ENCODE results near the gene RBM8A.

- TF ChIP-seq, protein P1, sequence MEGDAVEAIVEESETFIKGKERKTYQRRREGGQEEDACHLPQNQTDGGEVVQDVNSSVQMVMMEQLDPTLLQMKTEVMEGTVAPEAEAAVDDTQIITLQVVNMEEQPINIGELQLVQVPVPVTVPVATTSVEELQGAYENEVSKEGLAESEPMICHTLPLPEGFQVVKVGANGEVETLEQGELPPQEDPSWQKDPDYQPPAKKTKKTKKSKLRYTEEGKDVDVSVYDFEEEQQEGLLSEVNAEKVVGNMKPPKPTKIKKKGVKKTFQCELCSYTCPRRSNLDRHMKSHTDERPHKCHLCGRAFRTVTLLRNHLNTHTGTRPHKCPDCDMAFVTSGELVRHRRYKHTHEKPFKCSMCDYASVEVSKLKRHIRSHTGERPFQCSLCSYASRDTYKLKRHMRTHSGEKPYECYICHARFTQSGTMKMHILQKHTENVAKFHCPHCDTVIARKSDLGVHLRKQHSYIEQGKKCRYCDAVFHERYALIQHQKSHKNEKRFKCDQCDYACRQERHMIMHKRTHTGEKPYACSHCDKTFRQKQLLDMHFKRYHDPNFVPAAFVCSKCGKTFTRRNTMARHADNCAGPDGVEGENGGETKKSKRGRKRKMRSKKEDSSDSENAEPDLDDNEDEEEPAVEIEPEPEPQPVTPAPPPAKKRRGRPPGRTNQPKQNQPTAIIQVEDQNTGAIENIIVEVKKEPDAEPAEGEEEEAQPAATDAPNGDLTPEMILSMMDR (tag by site-specific recombination; IDR thresholded peaks at IDR 0.05), result no peak
- TF ChIP-seq YY1 (tag by site-specific recombination; IDR thresholded peaks at IDR 0.05) (no peak), BCL11A (tag by site-specific recombination; IDR thresholded peaks at IDR 0.05; ENCODE audit: low read depth) (no peak), ZNF335 (tag by site-specific recombination; conservative IDR thresholded peaks at IDR 0.05) (no peak), HOXA7 (CRISPR knock-in tag; IDR thresholded peaks at IDR 0.05; ENCODE audit: borderline replicate concordance) (no peak), ZNF629 (tag by site-specific recombination; IDR thresholded peaks at IDR 0.05) (no peak), TRIM28 (IDR thresholded peaks at IDR 0.05; ENCODE audit: borderline replicate concordance, low read length) (no peak), ZNF169 (tag by site-specific recombination; IDR thresholded peaks at IDR 0.05) (no peak), ZEB2 (tag by site-specific recombination; IDR thresholded peaks at IDR 0.05) (no peak), FEZF1 (tag by site-specific recombination; IDR thresholded peaks at IDR 0.05) (no peak)
- TF ChIP-seq, protein P2, sequence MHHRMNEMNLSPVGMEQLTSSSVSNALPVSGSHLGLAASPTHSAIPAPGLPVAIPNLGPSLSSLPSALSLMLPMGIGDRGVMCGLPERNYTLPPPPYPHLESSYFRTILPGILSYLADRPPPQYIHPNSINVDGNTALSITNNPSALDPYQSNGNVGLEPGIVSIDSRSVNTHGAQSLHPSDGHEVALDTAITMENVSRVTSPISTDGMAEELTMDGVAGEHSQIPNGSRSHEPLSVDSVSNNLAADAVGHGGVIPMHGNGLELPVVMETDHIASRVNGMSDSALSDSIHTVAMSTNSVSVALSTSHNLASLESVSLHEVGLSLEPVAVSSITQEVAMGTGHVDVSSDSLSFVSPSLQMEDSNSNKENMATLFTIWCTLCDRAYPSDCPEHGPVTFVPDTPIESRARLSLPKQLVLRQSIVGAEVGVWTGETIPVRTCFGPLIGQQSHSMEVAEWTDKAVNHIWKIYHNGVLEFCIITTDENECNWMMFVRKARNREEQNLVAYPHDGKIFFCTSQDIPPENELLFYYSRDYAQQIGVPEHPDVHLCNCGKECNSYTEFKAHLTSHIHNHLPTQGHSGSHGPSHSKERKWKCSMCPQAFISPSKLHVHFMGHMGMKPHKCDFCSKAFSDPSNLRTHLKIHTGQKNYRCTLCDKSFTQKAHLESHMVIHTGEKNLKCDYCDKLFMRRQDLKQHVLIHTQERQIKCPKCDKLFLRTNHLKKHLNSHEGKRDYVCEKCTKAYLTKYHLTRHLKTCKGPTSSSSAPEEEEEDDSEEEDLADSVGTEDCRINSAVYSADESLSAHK (tag by site-specific recombination; IDR thresholded peaks at IDR 0.05), result no peak
- TF ChIP-seq, protein P3, sequence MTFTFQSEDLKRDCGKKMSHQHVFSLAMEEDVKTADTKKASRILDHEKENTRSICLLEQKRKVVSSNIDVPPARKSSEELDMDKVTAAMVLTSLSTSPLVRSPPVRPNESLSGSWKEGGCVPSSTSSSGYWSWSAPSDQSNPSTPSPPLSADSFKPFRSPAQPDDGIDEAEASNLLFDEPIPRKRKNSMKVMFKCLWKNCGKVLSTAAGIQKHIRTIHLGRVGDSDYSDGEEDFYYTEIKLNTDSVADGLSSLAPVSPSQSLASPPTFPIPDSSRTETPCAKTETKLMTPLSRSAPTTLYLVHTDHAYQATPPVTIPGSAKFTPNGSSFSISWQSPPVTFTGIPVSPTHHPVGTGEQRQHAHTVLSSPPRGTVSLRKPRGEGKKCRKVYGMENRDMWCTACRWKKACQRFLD (tag by site-specific recombination; IDR thresholded peaks at IDR 0.05), result no peak
Measured at GRCh38 chr1:145953861-145954260, 26.6 kb upstream of the RBM8A start.
